OCI-LY3 (cell line): ENCODE measurements around the gene PLA2G4D.

ENCODE experiments used
- H2AFZ ChIP-seq: fragments of 200-600, 300-600 bp; shearing (Covaris generic); 2 replicates; pipeline ENCODE4 v1.6.0; 2014; ENCODE audit warnings: antibody characterized with exemption, low read depth, low read length
- H3K27ac ChIP-seq: fragments of 200-600, 300-600 bp; sonication (generic); 2 replicates; pipeline ENCODE4 v1.5.1; 2014; ENCODE audit warnings: mild to moderate bottlenecking, low read length, moderate library complexity, mixed read lengths
- H3K27me3 ChIP-seq: fragments of 200-600, 300-600 bp; sonication (generic); 2 replicates; pipeline ENCODE4 v1.6.1; 2014; ENCODE audit warnings: low read depth, low read length, mixed read lengths
- H3K36me3 ChIP-seq: fragments of 200-600, 300-600 bp; sonication (generic); replicated peaks from 2 replicates; pipeline ENCODE3; 2014; ENCODE audit warnings: low read depth, low read length, mixed read lengths
- H3K4me1 ChIP-seq: fragments of 300-600, 200-600 bp; sonication (generic); 2 replicates; pipeline ENCODE4 v1.6.1; 2014; ENCODE audit warnings: low read length, mixed read lengths
- H3K4me2 ChIP-seq: fragments of 200-600, 300-600 bp; sonication (generic); 2 replicates; pipeline ENCODE4 v1.6.1; 2014; ENCODE audit warnings: low read length, mixed read lengths
- H3K4me3 ChIP-seq: fragments of 300-600, 200-600 bp; sonication (generic); 2 replicates; pipeline ENCODE4 v1.5.1; 2014; ENCODE audit warnings: antibody characterized with exemption, mild to moderate bottlenecking, low read length, moderate library complexity
- H3K79me2 ChIP-seq: fragments of 300-600, 200-600 bp; shearing (Covaris generic); 2 replicates; pipeline ENCODE4 v1.6.1; 2014; ENCODE audit warnings: mild to moderate bottlenecking, low read length, mixed read lengths
- H3K9ac ChIP-seq: fragments of 300-600, 200-600 bp; shearing (Covaris generic); 2 replicates; pipeline ENCODE4 v1.6.0; 2014; ENCODE audit warnings: mild to moderate bottlenecking, low read length, moderate library complexity
- H3K9me3 ChIP-seq: fragments of 200-600, 300-600 bp; shearing (Covaris generic); 2 replicates; pipeline ENCODE4 v1.6.1; 2014; ENCODE audit warnings: low read length, mixed read lengths; ENCODE audit not compliant: insufficient read depth
- H4K20me1 ChIP-seq: fragments of 200-600, 300-600 bp; sonication (generic); 2 replicates; pipeline ENCODE4 v1.6.1; 2016; ENCODE audit warnings: low read length, mixed read lengths; ENCODE audit not compliant: insufficient read depth
- CTCF ChIP-seq: fragments of 200-600, 300-600 bp; sonication (generic); IDR thresholded peaks from 2 replicates; pipeline ENCODE4 v1.5.1; 2014; ENCODE audit warnings: antibody characterized with exemption, low read length, low read depth
- EZH2phosphoT487 ChIP-seq: fragments of 200-600 bp; shearing (Covaris generic); IDR thresholded peaks from 2 replicates; pipeline ENCODE4 v1.6.1; 2018; ENCODE audit warnings: antibody characterized with exemption, mixed run types, low read depth

Gene PLA2G4D

GRCh38 chr15:42090781-42091180 is 3.6 kb downstream of the PLA2G4D start:
- Histone ChIP-seq H3K9ac (no peak overlapping the region), H2AFZ (no peak overlapping the region), H3K9me3 (no peaks in the 10 kb centered on the region), H3K4me2 (no peak overlapping the region), H3K27ac (no peak overlapping the region), H3K36me3 (no peaks in the 10 kb centered on the region), H3K4me3 (no peak overlapping the region), H4K20me1 (no peaks in the 10 kb centered on the region), H3K79me2 (no peaks in the 10 kb centered on the region), H3K27me3 (peaks cover 12% of the 10 kb centered on the region; the same call in 1 of the 2 replicates), H3K4me1 (peaks cover 4% of the 10 kb centered on the region)
- TF ChIP-seq EZH2phosphoT487 (no peak), CTCF (no peak)

GRCh38 chr15:42090370-42090769 is 4.0 kb downstream of the PLA2G4D start:
- TF ChIP-seq EZH2phosphoT487 (no peak), CTCF (no peak)
- H3K4me3 ChIP-seq = no peak overlapping the region
- H3K27me3 ChIP-seq = peaks cover 12% of the 10 kb centered on the region; the same call in 1 of the 2 replicates
- no peak overlapping the region for H3K9ac ChIP-seq
- H3K79me2 ChIP-seq = no peaks in the 10 kb centered on the region
- H3K4me2 ChIP-seq = no peak overlapping the region
- no peak overlapping the region for H2AFZ ChIP-seq
- peaks cover 4% of the 10 kb centered on the region for H3K4me1 ChIP-seq
- H3K36me3 ChIP-seq = no peaks in the 10 kb centered on the region
- H3K9me3 ChIP-seq = no peaks in the 10 kb centered on the region
- H4K20me1 ChIP-seq = no peaks in the 10 kb centered on the region
- H3K27ac ChIP-seq = no peak overlapping the region

- no peak overlapping the region for H3K27ac ChIP-seq
Observed at GRCh38 chr15:42089942-42090341, 4.4 kb downstream of the PLA2G4D start.

More at GRCh38 chr15:42089942-42090341, 4.4 kb downstream of the PLA2G4D start:
- TF ChIP-seq CTCF (no peak), EZH2phosphoT487 (no peak)
- H4K20me1 ChIP-seq = no peaks in the 10 kb centered on the region
- no peak overlapping the region for H2AFZ ChIP-seq
- H3K4me1 ChIP-seq = peaks cover 4% of the 10 kb centered on the region
- H3K9ac ChIP-seq = no peak overlapping the region
- no peak overlapping the region for H3K4me2 ChIP-seq
- no peaks in the 10 kb centered on the region for H3K79me2 ChIP-seq
- no peaks in the 10 kb centered on the region for H3K9me3 ChIP-seq
- H3K4me3 ChIP-seq = no peak overlapping the region
- H3K27me3 ChIP-seq = peaks cover 12% of the 10 kb centered on the region; the same call in 1 of the 2 replicates
- no peaks in the 10 kb centered on the region for H3K36me3 ChIP-seq
